Measurements from ENCODE around the gene ABHD2.
A peak's percentile ranks its signal among the peaks of the same experiment; 100 is the strongest.
"Not testable (repeated sequence)": the region's sequence is repeated elsewhere in the genome, so short reads cannot be mapped to it uniquely, and the experiment has no call there.

The ABHD2 gene, protein sequence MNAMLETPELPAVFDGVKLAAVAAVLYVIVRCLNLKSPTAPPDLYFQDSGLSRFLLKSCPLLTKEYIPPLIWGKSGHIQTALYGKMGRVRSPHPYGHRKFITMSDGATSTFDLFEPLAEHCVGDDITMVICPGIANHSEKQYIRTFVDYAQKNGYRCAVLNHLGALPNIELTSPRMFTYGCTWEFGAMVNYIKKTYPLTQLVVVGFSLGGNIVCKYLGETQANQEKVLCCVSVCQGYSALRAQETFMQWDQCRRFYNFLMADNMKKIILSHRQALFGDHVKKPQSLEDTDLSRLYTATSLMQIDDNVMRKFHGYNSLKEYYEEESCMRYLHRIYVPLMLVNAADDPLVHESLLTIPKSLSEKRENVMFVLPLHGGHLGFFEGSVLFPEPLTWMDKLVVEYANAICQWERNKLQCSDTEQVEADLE

GRCh38 chr15:89087830-89088604 is at the start of gene ABHD2:
ABHD2 (plus strand) TSS chr15:89088456; CDS start chr15:89116328, 27,872 bp downstream.
- peak; percentile 94 to 96 for DNase-seq

DNA sequence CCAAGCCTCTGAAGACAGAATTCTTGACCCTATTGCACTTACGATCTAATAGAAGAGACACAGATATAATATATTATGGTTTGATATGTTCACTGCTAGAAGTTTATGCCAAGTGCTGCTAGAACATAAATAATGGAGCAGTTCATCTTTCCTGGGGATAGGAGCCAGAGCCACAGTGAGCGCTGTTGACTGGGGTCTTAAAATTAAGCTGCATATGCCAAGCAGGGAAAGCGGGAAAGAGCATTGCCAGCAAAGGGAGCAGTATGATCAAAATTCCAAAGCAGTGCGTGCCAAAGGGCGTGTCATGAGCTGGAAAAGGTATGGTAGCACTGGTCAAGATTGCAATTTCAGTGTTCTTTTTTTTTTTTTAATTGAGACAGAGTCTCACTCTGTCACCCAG is 49.1 kb upstream of the ABHD2 start:
- no peak for DNase-seq

DNA sequence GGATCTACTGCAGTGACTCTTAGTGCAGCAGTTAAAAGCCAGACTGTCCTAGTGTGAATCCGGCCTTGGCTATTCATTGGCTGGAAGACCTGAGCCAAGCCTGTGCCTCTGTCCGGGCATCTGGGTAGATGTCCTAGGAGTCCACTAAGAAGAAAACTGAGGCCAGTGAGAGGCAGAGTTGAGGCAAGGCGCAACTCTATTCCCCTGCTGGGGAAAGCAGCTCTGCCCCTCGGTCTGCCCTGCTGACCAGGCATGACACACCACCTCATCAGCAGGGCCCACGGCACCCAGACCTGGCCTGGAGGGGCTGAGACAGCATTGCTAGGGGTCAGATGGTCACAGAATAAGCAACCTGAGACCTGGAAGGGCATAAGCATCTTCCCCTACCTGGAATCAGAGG is 46.7 kb upstream of the ABHD2 start:
- DNase-seq: no peak

GRCh38 chr15:89042387-89042786 is 45.9 kb upstream of the ABHD2 start:
- no peak for DNase-seq

- no peak for DNase-seq
Observed at GRCh38 chr15:89043031-89044002, 44.9 kb upstream of the ABHD2 start.

DNA sequence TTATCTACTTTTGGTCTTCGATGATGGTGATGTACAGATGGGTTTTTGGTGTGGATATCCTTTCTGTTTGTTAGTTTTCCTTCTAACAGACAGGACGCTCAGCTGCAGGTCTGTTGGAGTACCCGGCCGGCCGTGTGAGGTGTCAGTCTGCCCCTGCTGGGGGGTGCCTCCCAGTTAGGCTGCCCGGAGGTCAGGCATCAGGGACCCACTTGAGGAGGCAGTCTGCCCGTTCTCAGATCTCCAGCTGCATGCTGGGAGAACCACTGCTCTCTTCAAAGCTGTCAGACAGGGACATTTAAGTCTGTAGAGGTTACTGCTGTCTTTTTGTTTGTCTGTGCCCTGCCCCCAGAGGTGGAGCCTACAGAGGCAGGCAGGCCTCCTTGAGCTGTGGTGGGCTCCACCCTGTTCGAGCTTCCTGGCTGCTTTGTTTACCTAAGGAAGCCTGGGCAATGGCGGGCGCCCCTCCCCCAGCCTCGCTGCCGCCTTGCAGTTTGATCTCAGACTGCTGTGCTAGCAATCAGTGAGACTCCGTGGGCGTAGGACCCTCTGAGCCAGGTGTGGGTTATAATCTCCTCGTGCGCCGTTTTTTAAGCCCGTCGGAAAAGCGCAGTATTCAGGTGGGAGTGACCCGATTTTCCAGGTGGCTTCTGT is 39.1 kb upstream of the ABHD2 start:
- not testable (repeated sequence) for DNase-seq

- no peak for DNase-seq
Observed at GRCh38 chr15:89051875-89052274, 36.4 kb upstream of the ABHD2 start.

DNA sequence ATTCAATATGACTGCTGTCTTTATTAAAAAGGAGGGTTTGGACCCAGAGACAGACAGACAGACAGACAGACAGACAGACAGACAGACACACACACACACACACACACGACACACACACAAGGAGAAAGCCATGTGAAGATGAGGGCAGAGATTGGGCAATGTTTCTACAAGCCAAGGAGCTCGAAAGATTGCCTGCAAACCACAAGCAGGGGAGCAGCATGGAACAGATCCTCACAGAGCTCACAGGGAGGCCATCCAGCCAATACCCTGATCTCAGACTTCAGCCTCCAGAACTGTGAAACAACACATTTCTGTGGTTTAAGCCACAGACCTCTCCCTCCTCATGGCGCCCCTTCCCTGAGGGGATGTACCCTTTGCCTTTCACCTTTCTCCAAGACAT is 35.8 kb upstream of the ABHD2 start:
- no peak for DNase-seq

GRCh38 chr15:89054873-89055272 is 33.4 kb upstream of the ABHD2 start:
- no peak for DNase-seq

GRCh38 chr15:89057506-89058133 is 30.6 kb upstream of the ABHD2 start:
- DNase-seq: peak; percentile 79 to 83

- no peak for DNase-seq
Observed at GRCh38 chr15:89058376-89058775, 29.9 kb upstream of the ABHD2 start.

- no peak for DNase-seq
Observed at GRCh38 chr15:89058876-89059405, 29.3 kb upstream of the ABHD2 start.

DNA sequence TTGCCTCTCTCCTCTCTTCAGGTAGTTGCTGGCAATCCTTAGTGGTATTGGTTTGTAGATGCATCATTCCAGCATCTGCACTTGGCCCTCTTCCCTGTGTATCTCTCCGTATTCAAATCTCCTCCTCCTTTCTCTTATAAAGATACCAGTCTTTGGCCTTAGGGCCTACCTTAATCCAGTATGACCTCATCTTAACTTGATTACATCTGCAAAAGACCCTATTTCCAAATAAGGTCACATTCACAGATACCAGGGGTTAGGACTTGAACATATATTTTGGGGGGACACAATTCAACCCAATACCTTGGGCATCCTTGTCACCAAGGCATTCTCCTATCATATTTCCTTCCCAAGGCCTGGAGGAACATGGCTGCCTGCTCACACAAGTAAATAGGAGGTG is 22.0 kb upstream of the ABHD2 start:
- DNase-seq: no peak

- DNase-seq: no peak
Observed at GRCh38 chr15:89067751-89068150, 20.5 kb upstream of the ABHD2 start.

GRCh38 chr15:89068325-89068784 is 19.9 kb upstream of the ABHD2 start:
- peak; percentile 21 to 28 for DNase-seq

DNA sequence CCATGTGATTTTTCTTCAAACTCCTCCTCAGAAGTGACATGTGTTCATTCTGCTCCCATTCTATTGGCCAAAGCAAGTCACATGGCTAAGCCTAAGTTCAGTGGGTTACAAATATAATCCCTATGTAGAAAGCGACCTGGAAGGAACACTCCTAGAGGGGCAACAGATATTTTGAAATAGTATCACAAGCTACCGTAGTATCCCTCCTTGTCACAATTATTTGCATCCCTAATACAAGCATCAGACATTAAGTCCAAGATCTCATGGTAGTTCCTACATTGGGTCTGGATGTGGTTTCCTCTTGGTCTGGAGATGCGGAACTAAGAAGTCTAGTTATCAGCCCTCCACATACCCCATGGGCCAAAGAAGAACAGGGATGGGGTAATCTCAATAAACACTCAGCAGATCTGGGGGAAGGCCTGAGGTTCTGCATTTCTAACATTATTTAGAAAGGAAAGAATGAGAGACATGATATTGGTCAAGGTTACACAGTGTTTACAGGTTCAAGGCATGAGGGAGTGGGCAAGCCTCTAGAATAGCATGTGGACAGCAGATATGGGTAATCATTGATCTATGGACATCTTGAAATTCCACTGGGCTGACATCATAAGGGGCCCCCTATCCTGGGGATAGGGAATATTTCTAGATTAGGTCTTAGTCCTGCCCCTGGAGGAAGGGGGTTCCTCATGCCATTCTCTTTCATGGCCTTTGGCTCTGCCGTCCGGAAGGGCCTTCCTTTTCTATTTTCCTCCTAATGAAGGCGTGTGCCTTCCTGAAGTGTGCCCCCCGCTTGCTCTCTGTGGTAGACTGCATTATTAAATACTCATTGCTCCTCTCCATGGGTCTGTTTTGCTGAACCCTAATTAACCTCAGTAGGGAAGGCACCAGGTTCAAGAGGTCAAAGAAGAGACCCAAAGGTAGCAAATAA is 17.8 kb upstream of the ABHD2 start:
- no peak for DNase-seq

DNA sequence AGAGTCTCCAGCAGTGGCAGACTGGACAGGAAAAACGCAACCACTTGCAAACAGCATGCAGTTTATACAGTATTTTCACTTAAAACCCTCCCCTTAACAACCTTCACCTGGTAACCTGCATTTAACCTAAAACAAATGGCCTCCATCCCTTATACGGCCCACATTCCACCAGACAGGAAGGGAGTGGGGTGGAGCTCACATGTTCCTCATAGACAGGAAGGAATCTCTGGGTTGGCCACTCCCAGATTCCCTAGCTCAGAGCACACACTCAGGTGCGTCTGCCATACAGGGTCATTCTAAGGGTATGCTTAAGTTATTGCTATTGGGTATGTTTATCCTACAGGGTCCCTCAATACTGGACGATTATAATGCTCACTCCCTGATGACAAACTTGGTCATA is 16.8 kb upstream of the ABHD2 start:
- DNase-seq: no peak

GRCh38 chr15:89072277-89072869 is 15.9 kb upstream of the ABHD2 start:
- no peak for DNase-seq

DNA sequence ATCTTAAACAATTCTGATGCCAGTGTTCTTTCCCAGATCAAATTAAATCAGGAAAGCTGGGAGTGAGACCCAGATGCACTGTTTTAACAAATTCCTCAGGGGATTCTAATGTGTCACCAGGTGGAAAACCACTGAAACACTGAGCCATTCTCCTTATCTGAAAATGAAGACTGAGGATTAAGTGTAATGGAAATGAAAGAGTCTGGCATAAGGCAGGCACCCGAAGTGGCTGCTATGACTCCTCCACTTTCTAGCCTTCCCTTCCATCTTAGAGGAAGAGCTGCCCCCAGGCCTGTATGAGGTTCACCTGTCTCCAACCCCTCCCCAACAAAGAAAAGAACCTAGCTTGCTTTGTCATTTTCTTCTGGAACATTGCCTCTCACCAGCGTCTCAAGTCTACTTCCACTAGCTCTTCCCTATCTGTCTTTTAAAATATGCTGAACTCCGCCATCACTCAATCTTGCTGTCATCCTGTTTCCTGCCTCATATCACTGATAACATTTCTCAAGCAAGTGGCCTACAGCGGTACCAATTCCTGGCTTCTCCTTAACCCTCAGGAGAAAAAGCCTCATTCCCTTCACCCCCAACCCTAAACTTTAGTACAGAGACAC is 13.7 kb upstream of the ABHD2 start:
- DNase-seq: no peak
